ENCODE measurements around the gene XXYLT1. TPM values are rescaled to one million over a fixed set of nuclear protein-coding genes. Genes with fewer than 3 reads are reported as not detected.

The XXYLT1 gene
- total RNA-seq, 2 donors from 2014 or later, result 1.3 to 4.2 TPM

GRCh38 chr3:195165790-195166189, 105.2 kb downstream of the XXYLT1 start:
- no peaks in the 10 kb centered on the region for H3K9me3 ChIP-seq
- DNase-seq (no peak), ATAC-seq (no peak)
- 100% methylated on average over 1 of the region's 1 CpG for WGBS, 2 donors
- TF ChIP-seq CTCF (IDR thresholded peaks at IDR 0.05) (no peak), POLR2A (IDR thresholded peaks at IDR 0.05) (no peak)
- no peaks in the 10 kb centered on the region for H3K27me3 ChIP-seq
- no peak overlapping the region for H3K27ac ChIP-seq
- no peaks in the 10 kb centered on the region for H3K36me3 ChIP-seq (replicated peaks in 1 of 2; ENCODE audit: insufficient read depth in 1 of 2, low read depth in 2 of 2)
- H3K4me3 ChIP-seq, result no peak overlapping the region
- intact Hi-C loops (cut with DNase I), result no loop called here
- H3K4me1 ChIP-seq, result peaks cover 23% of the 10 kb centered on the region

GRCh38 chr3:195165265-195165609, 105.7 kb downstream of the XXYLT1 start:
- H3K9me3 ChIP-seq, result no peaks in the 10 kb centered on the region
- intact Hi-C loops (cut with DNase I), result no loop called here
- no peaks in the 10 kb centered on the region for H3K36me3 ChIP-seq (replicated peaks in 1 of 2; ENCODE audit: insufficient read depth in 1 of 2, low read depth in 2 of 2)
- DNase-seq, result no peak
- no peak overlapping the region for H3K4me3 ChIP-seq
- WGBS, 2 donors, result 94 to 95% methylated on average over 5 to 7 of the region's 7 CpGs
- peaks cover 26% of the 10 kb centered on the region for H3K4me1 ChIP-seq
- no peak overlapping the region for H3K27ac ChIP-seq
- H3K27me3 ChIP-seq, result no peaks in the 10 kb centered on the region
- TF ChIP-seq POLR2A (IDR thresholded peaks at IDR 0.05) (no peak), CTCF (IDR thresholded peaks at IDR 0.05) (no peak)
- ATAC-seq, result no peak

GRCh38 chr3:195164573-195165264, 106.2 kb downstream of the XXYLT1 start:
- H3K36me3 ChIP-seq (replicated peaks in 1 of 2; ENCODE audit: insufficient read depth in 1 of 2, low read depth in 2 of 2), result no peaks in the 10 kb centered on the region
- no peak for DNase-seq
- H3K4me3 ChIP-seq, result no peak overlapping the region
- H3K4me1 ChIP-seq, result peaks cover 26% of the 10 kb centered on the region
- intact Hi-C loops (cut with DNase I), result no loop called here
- H3K27me3 ChIP-seq, result no peaks in the 10 kb centered on the region
- no peak overlapping the region for H3K27ac ChIP-seq
- TF ChIP-seq POLR2A (IDR thresholded peaks at IDR 0.05), result no peak
- no peak for TF ChIP-seq CTCF (IDR thresholded peaks at IDR 0.05)
- 38 to 48% methylated on average over 6 of the region's 6 CpGs for WGBS, 2 donors
- no peaks in the 10 kb centered on the region for H3K9me3 ChIP-seq
- no peak for ATAC-seq

GRCh38 chr3:195163719-195164572, 107.0 kb downstream of the XXYLT1 start:
- Histone ChIP-seq H3K27me3 (no peaks in the 10 kb centered on the region), H3K36me3 (replicated peaks in 1 of 2; ENCODE audit: insufficient read depth in 1 of 2, low read depth in 2 of 2) (no peaks in the 10 kb centered on the region), H3K4me1 (peaks cover 26% of the 10 kb centered on the region), H3K4me3 (no peak overlapping the region), H3K27ac (no peak overlapping the region), H3K9me3 (no peaks in the 10 kb centered on the region)
- DNase-seq, result no peak
- 86 to 88% methylated on average over 7 of the region's 7 CpGs for WGBS, 2 donors
- TF ChIP-seq CTCF (IDR thresholded peaks at IDR 0.05), result no peak
- no peak for TF ChIP-seq POLR2A (IDR thresholded peaks at IDR 0.05)
- intact Hi-C loops (cut with DNase I), result no loop called here
- no peak for ATAC-seq
